OCI-LY1 (cell line): Measurements from ENCODE around the gene STK24.

Experiments used
- H2AFZ ChIP-seq: fragments of 200-600 bp; sonication (generic), shearing (Covaris generic); 2 replicates; pipeline ENCODE4 v1.6.0; 2014; ENCODE audit warnings: antibody characterized with exemption, mild to moderate bottlenecking, low read length
- H3F3A ChIP-seq: fragments of 200-600 bp; sonication (generic), shearing (Covaris generic); 2 replicates; pipeline ENCODE4 v1.6.0; 2014; ENCODE audit warnings: mild to moderate bottlenecking, antibody characterized with exemption, low read length, moderate library complexity; ENCODE audit not compliant: insufficient read depth
- H3K27ac ChIP-seq: fragments of 200-600 bp; sonication (generic); 2 replicates; pipeline ENCODE4 v1.5.1; 2014; ENCODE audit warnings: low read length, mixed run types, mild to moderate bottlenecking, low read depth; ENCODE audit not compliant: poor library complexity, severe bottlenecking
- H3K27me3 ChIP-seq: fragments of 200-600 bp; sonication (generic); 2 replicates; pipeline ENCODE4 v1.6.0; 2014; ENCODE audit warnings: antibody characterized with exemption, mild to moderate bottlenecking, low read length, moderate library complexity; ENCODE audit not compliant: insufficient read depth
- H3K36me3 ChIP-seq: fragments of 200-600 bp; sonication (generic); 2 replicates; pipeline ENCODE4 v1.6.1; 2014; ENCODE audit warnings: mild to moderate bottlenecking, antibody characterized with exemption, low read length, moderate library complexity, mixed read lengths; ENCODE audit not compliant: insufficient read depth
- H3K4me1 ChIP-seq: fragments of 200-600 bp; sonication (generic); 2 replicates; pipeline ENCODE4 v1.5.1; 2014; ENCODE audit warnings: mild to moderate bottlenecking, low read length, moderate library complexity; ENCODE audit not compliant: insufficient read depth, severe bottlenecking
- H3K4me2 ChIP-seq: fragments of 200-600 bp; sonication (generic), shearing (Covaris generic); 2 replicates; pipeline ENCODE4 v1.6.1; 2014; ENCODE audit warnings: low read length
- H3K4me3 ChIP-seq: fragments of 200-600 bp; sonication (generic); 2 replicates; pipeline ENCODE4 v1.5.1; 2014; ENCODE audit warnings: low read length, low read depth, mild to moderate bottlenecking, mixed read lengths; ENCODE audit not compliant: poor library complexity, severe bottlenecking
- H3K79me2 ChIP-seq: fragments of 200-600 bp; shearing (Covaris generic); 2 replicates; pipeline ENCODE4 v1.6.1; 2016; ENCODE audit warnings: mixed run types, low read length, mixed read lengths; ENCODE audit not compliant: insufficient read depth
- H3K9ac ChIP-seq: fragments of 200-600 bp; sonication (generic), shearing (Covaris generic); 2 replicates; pipeline ENCODE4 v1.6.1; 2014; ENCODE audit warnings: mild to moderate bottlenecking, low read length, mixed read lengths
- H3K9me2 ChIP-seq: fragments of 200-600 bp; sonication (generic), shearing (Covaris generic); 2 replicates; pipeline ENCODE4 v1.6.1; 2014; ENCODE audit warnings: low read depth, mild to moderate bottlenecking, low read length, mixed read lengths
- H3K9me3 ChIP-seq: fragments of 200-600 bp; shearing (Covaris generic); 2 replicates; pipeline ENCODE4 v1.6.1; 2014; ENCODE audit warnings: low read length, mixed read lengths
- H4K20me1 ChIP-seq: fragments of 200-600 bp; sonication (generic), shearing (Covaris generic); 2 replicates; pipeline ENCODE4 v1.6.0; 2016; ENCODE audit warnings: mild to moderate bottlenecking, low read length; ENCODE audit not compliant: insufficient read depth
- EZH2 ChIP-seq: fragments of 200-600 bp; sonication (generic), shearing (Covaris generic); IDR thresholded peaks from 2 replicates; pipeline ENCODE4 v1.8.0; 2017; ENCODE audit warnings: borderline replicate concordance, mixed run types, mild to moderate bottlenecking, antibody characterized with exemption, low read length, moderate library complexity, mixed read lengths
- TF ChIP-seq, protein P1 (sequence below): fragments of 200-600 bp; sonication (generic), shearing (Covaris generic); IDR thresholded peaks from 2 replicates; pipeline ENCODE4 v1.5.1; 2017; ENCODE audit warnings: mild to moderate bottlenecking, antibody characterized with exemption, low read length, moderate library complexity, mixed read lengths

The STK24 gene

DNA sequence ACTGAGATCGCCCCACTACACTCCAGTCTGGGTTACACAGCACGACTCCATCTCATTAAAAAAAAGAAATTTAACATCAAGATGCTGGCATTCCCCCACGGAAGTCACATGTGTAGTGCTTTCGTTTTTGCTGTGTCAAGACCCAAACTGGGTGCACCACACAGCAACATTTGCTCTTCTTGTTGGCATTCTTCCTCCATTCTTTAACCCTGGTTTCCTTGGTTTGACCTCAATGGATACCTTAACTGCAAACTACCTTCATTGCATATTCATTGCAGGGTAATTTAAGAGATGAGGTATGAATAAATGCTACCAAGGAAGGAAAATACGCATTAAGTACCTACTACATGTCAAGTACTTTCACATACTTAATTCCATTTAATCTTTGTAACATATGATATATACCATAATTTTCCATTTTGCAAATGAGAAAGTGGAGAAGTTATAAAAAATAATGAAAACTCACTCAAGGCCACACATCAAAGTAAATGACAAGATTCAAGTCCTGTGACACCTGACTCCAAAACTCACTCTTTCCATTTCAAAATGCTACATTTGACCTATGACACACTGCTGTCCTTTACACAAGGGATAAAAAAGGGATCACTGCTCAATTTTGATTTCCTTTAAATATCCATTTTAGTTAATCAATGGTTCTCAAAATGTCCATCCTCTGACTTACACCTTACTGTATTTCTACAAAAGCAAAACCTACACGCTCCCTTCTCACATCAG is 59.2 kb downstream of the STK24 start:
- Histone ChIP-seq H3K4me2 (no peak overlapping the region), H3K4me1 (no peaks in the 10 kb centered on the region), H3K36me3 (peaks cover 37% of the 10 kb centered on the region)

DNA sequence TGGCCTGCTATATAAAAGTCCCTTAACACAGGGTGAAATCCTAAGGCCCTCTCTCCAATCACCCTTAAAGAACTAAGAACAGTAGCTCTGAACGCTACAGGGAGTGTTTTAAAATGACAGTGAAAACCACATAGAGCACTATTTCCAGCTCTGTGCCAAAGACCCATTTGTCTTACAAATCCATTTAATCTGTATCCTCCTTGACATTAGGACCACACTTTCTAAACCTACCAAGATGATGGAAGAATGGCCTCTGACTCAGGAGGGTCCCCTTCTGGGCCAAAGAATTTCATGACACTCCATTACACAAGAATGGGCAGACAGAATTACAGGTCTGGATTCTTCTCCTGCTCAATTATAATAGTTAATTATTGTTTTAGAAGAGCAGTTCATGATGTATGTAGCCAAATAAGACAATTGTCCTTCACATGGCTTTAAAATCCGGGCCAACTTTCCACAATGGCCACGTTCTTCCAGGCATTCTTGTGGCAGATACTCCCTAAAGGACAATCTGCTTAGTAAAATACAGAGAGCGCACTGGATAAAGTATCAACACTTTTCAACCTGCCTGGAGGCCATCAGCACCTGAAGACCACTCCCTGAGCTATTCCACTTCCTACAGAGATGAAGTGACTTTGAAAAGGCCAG is 61.0 kb downstream of the STK24 start:
- H3K4me2 ChIP-seq: no peak overlapping the region
- H3F3A ChIP-seq: no peaks in the 10 kb centered on the region
- H3K79me2 ChIP-seq: peaks cover 9% of the 10 kb centered on the region; the same call in 1 of the 2 replicates

More for the DNA sequence above, 59.2 kb downstream of the STK24 start:
- no peak for TF ChIP-seq EZH2
- TF ChIP-seq, protein P1, sequence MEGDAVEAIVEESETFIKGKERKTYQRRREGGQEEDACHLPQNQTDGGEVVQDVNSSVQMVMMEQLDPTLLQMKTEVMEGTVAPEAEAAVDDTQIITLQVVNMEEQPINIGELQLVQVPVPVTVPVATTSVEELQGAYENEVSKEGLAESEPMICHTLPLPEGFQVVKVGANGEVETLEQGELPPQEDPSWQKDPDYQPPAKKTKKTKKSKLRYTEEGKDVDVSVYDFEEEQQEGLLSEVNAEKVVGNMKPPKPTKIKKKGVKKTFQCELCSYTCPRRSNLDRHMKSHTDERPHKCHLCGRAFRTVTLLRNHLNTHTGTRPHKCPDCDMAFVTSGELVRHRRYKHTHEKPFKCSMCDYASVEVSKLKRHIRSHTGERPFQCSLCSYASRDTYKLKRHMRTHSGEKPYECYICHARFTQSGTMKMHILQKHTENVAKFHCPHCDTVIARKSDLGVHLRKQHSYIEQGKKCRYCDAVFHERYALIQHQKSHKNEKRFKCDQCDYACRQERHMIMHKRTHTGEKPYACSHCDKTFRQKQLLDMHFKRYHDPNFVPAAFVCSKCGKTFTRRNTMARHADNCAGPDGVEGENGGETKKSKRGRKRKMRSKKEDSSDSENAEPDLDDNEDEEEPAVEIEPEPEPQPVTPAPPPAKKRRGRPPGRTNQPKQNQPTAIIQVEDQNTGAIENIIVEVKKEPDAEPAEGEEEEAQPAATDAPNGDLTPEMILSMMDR: no peak
- Histone ChIP-seq H3K9ac (no peak overlapping the region), H3K9me2 (no peaks in the 10 kb centered on the region), H3K4me3 (no peak overlapping the region), H3K9me3 (no peaks in the 10 kb centered on the region), H3K27ac (no peak overlapping the region), H3K79me2 (peaks cover 12% of the 10 kb centered on the region; the same call in 1 of the 2 replicates), H4K20me1 (no peaks in the 10 kb centered on the region), H2AFZ (no peak overlapping the region), H3F3A (no peaks in the 10 kb centered on the region), H3K27me3 (no peaks in the 10 kb centered on the region)

DNA sequence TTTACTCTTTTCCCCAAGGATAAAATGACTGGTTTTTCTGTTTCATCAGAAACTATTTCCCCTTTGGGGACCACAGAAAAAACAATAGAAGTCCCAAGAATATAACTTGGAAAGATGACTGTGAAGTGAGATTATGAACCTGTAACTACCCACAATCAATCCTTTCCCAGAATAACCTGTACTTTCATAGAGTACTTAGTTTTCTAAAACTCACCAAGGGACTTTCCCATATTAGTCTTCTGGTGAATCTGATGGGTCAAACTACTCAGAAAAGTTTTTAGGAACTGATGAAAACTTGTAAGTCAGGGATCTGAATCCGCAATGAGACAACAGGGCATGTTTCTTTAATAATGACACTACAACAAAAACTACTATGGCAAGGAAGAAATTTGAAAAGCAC is 62.6 kb downstream of the STK24 start:
- H3K9ac ChIP-seq: no peak overlapping the region
- no peak overlapping the region for H3K4me3 ChIP-seq
- H3K27ac ChIP-seq: no peak overlapping the region
- no peaks in the 10 kb centered on the region for H4K20me1 ChIP-seq
- H3K36me3 ChIP-seq: peaks cover 38% of the 10 kb centered on the region
- 0 out of 2 replicates have a peak, but pooled peaks cover 6% of the 10 kb centered on the region for H3K79me2 ChIP-seq
- no peaks in the 10 kb centered on the region for H3K9me2 ChIP-seq
- H3K27me3 ChIP-seq: no peaks in the 10 kb centered on the region
- H2AFZ ChIP-seq: no peak overlapping the region
- TF ChIP-seq, protein P1: no peak
- no peak for TF ChIP-seq EZH2
- H3K4me2 ChIP-seq: no peak overlapping the region
- H3K9me3 ChIP-seq: no peaks in the 10 kb centered on the region
- no peaks in the 10 kb centered on the region for H3F3A ChIP-seq
- H3K4me1 ChIP-seq: peaks cover 19% of the 10 kb centered on the region

More for the DNA sequence above, 61.0 kb downstream of the STK24 start:
- no peaks in the 10 kb centered on the region for H3K27me3 ChIP-seq
- peaks cover 9% of the 10 kb centered on the region for H3K4me1 ChIP-seq
- H3K9me2 ChIP-seq: no peaks in the 10 kb centered on the region
- no peak overlapping the region for H3K9ac ChIP-seq
- H4K20me1 ChIP-seq: no peaks in the 10 kb centered on the region
- no peak overlapping the region for H2AFZ ChIP-seq
- no peak for TF ChIP-seq EZH2
- TF ChIP-seq, protein P1: no peak
- no peak overlapping the region for H3K4me3 ChIP-seq
- H3K9me3 ChIP-seq: no peaks in the 10 kb centered on the region
- no peak overlapping the region for H3K27ac ChIP-seq
- H3K36me3 ChIP-seq: peaks cover 41% of the 10 kb centered on the region
